ENCODE data around the gene DBNL. TPM values are rescaled to one million over a fixed set of nuclear protein-coding genes. Genes with fewer than 3 reads are reported as not detected.

DBNL gene
- total and polyA plus RNA-seq, 2 experiments from 2014 or later: 81.8 to 91.1 TPM

GRCh38 chr7:44109991-44110390 is 65.5 kb downstream of the DBNL start:
- H3K4me1 ChIP-seq (ENCODE audit: insufficient read depth): peaks cover 9% of the 10 kb centered on the region
- H2AFZ ChIP-seq: no peak overlapping the region
- DNase-seq (ENCODE audit: low spot score): no peak
- H3K9me3 ChIP-seq (ENCODE audit: low read depth): no peaks in the 10 kb centered on the region
- no peak overlapping the region for H3K27ac ChIP-seq
- no peaks in the 10 kb centered on the region for H4K20me1 ChIP-seq (ENCODE audit: insufficient read depth, poor library complexity, severe bottlenecking)
- H3K4me2 ChIP-seq: no peak overlapping the region
- TF ChIP-seq EZH2 (IDR thresholded peaks at IDR 0.05; ENCODE audit: borderline replicate concordance) (no peak), EZH2phosphoT487 (IDR thresholded peaks at IDR 0.05; ENCODE audit: low read depth, severe bottlenecking, unreplicated experiment) (no peak), CTCF (IDR thresholded peaks at IDR 0.05; ENCODE audit: poor library complexity) (no peak)
- H3K36me3 ChIP-seq (replicated peaks; ENCODE audit: insufficient read depth, low read depth): no peaks in the 10 kb centered on the region
- peaks cover 5% of the 10 kb centered on the region for H3K79me2 ChIP-seq
- H3K27me3 ChIP-seq: peaks cover 2% of the 10 kb centered on the region
- 93% methylated on average over 18 of the region's 18 CpGs for WGBS (ENCODE audit: low lambda C conversion rate, missing lambda C conversion rate)
- H3K4me3 ChIP-seq: no peak overlapping the region
- no peaks in the 10 kb centered on the region for H3K9me2 ChIP-seq (replicated peaks; ENCODE audit: insufficient read depth)

- Histone ChIP-seq H3K9me2 (replicated peaks; ENCODE audit: insufficient read depth) (no peaks in the 10 kb centered on the region), H3K79me2 (no peaks in the 10 kb centered on the region), H3K9me3 (ENCODE audit: low read depth) (no peaks in the 10 kb centered on the region), H3K4me3 (no peak overlapping the region), H2AFZ (no peak overlapping the region), H3K36me3 (replicated peaks; ENCODE audit: insufficient read depth, low read depth) (no peaks in the 10 kb centered on the region), H3K27me3 (no peaks in the 10 kb centered on the region), H3K4me1 (ENCODE audit: insufficient read depth) (no peaks in the 10 kb centered on the region), H3K27ac (no peak overlapping the region), H4K20me1 (ENCODE audit: insufficient read depth, poor library complexity, severe bottlenecking) (no peaks in the 10 kb centered on the region), H3K4me2 (no peak overlapping the region)
- TF ChIP-seq EZH2phosphoT487 (IDR thresholded peaks at IDR 0.05; ENCODE audit: low read depth, severe bottlenecking, unreplicated experiment) (no peak), EZH2 (IDR thresholded peaks at IDR 0.05; ENCODE audit: borderline replicate concordance) (no peak), CTCF (IDR thresholded peaks at IDR 0.05; ENCODE audit: poor library complexity) (no peak)
- WGBS (ENCODE audit: low lambda C conversion rate, missing lambda C conversion rate): 87% methylated on average over 24 of the region's 27 CpGs
- no peak for DNase-seq (ENCODE audit: low spot score)
Observed at GRCh38 chr7:44110719-44111635, 66.5 kb downstream of the DBNL start.

Small RNA genes lying within 50 kb of the gene (microRNA-seq; reads per million reads assigned to microRNA genes)
- gene MIR6837: 3.6 reads per million
- gene MIR6838: 1.3 reads per million

Other genes with a start within 250 kb of the DBNL start
- 72.4 and 93.2 TPM in 2 replicates for gene MRPS24, start 175.2 kb upstream of the DBNL start, total RNA-seq
- gene MRPS24, start 175.2 kb upstream of the DBNL start, polyA plus RNA-seq: 138 and 150 TPM in 2 replicates
- 24.9 and 28.7 TPM in 2 replicates for gene URGCP, start 138.1 kb upstream of the DBNL start, total RNA-seq
- 21.7 and 31.9 TPM in 2 replicates for gene URGCP, start 138.1 kb upstream of the DBNL start, polyA plus RNA-seq
- 12.0 and 16.7 TPM in 2 replicates for gene UBE2D4, start 118.3 kb upstream of the DBNL start, total RNA-seq
- 11.7 and 22.7 TPM in 2 replicates for gene UBE2D4, start 118.3 kb upstream of the DBNL start, polyA plus RNA-seq
- gene SPDYE1, start 46.8 kb upstream of the DBNL start, total RNA-seq: not detected in 2 replicates
- gene SPDYE1, start 46.8 kb upstream of the DBNL start, polyA plus RNA-seq: 0.51 and 0.99 TPM in 2 replicates
- gene PGAM2, start 20.9 kb downstream of the DBNL start, total RNA-seq: 0.73 TPM in 1 of 2 replicates, not detected in the other
- gene PGAM2, start 20.9 kb downstream of the DBNL start, polyA plus RNA-seq: 0.66 TPM in 1 of 2 replicates, not detected in the other
- gene POLM, start 37.8 kb downstream of the DBNL start, total RNA-seq: 15.5 and 22.3 TPM in 2 replicates
- gene POLM, start 37.8 kb downstream of the DBNL start, polyA plus RNA-seq: 16.0 and 29.3 TPM in 2 replicates
- gene AEBP1, start 59.6 kb downstream of the DBNL start, total RNA-seq: 12.8 and 26.7 TPM in 2 replicates
- gene AEBP1, start 59.6 kb downstream of the DBNL start, polyA plus RNA-seq: 108 and 129 TPM in 2 replicates
- gene POLD2, start 78.8 kb downstream of the DBNL start, total RNA-seq: 59.9 and 68.1 TPM in 2 replicates
- 110 and 120 TPM in 2 replicates for gene POLD2, start 78.8 kb downstream of the DBNL start, polyA plus RNA-seq
- gene MYL7, start 96.6 kb downstream of the DBNL start, total RNA-seq: 0.36 and 5.2 TPM in 2 replicates
- gene MYL7, start 96.6 kb downstream of the DBNL start, polyA plus RNA-seq: 6.9 and 8.9 TPM in 2 replicates
- 0.72 and 2.5 TPM in 2 replicates for gene GCK, start 144.7 kb downstream of the DBNL start, total RNA-seq
- 1.7 TPM in 2 replicates for gene GCK, start 144.7 kb downstream of the DBNL start, polyA plus RNA-seq
- 86.9 and 88.9 TPM in 2 replicates for gene YKT6, start 156.3 kb downstream of the DBNL start, total RNA-seq
- gene YKT6, start 156.3 kb downstream of the DBNL start, polyA plus RNA-seq: 69.3 and 75.7 TPM in 2 replicates